Esophagus muscularis mucosa (tissue), 4 donors: Measurements from ENCODE around the gene TM4SF20.

Source experiments
- CTCF ChIP-seq, 3 experiments: fragments of 200-600 bp in 2 of 3; fragments of 450-650 bp in 1 of 3; sonication (generic) in 2 of 3; IDR thresholded peaks; one replicate each; pipeline ENCODE4 v1.5.1; 2017 to 2019; ENCODE audit warnings: antibody characterized with exemption in 3 of 3, mild to moderate bottlenecking in 2 of 3, moderate library complexity in 1 of 3
- EP300 ChIP-seq: sonication (generic); formaldehyde crosslinking; IDR thresholded peaks from one replicate; pipeline ENCODE4 v1.6.1; 2017; ENCODE audit warnings: antibody characterized with exemption
- POLR2AphosphoS5 ChIP-seq, 2 donors: sonication (generic); formaldehyde crosslinking; IDR thresholded peaks; one replicate each; pipeline ENCODE4 v1.6.1; 2017; ENCODE audit warnings: antibody characterized with exemption in 2 of 2

- TF ChIP-seq CTCF (IDR thresholded peaks at IDR 0.05), result no peak
- no peak for TF ChIP-seq EP300
- no peak for TF ChIP-seq POLR2AphosphoS5 (IDR thresholded peaks at IDR 0.05)
Measured at GRCh38 chr2:227340106-227340505, 39.0 kb downstream of the TM4SF20 start.
